ENCODE measurements around the gene RIMBP2.

The RIMBP2 gene

DNA sequence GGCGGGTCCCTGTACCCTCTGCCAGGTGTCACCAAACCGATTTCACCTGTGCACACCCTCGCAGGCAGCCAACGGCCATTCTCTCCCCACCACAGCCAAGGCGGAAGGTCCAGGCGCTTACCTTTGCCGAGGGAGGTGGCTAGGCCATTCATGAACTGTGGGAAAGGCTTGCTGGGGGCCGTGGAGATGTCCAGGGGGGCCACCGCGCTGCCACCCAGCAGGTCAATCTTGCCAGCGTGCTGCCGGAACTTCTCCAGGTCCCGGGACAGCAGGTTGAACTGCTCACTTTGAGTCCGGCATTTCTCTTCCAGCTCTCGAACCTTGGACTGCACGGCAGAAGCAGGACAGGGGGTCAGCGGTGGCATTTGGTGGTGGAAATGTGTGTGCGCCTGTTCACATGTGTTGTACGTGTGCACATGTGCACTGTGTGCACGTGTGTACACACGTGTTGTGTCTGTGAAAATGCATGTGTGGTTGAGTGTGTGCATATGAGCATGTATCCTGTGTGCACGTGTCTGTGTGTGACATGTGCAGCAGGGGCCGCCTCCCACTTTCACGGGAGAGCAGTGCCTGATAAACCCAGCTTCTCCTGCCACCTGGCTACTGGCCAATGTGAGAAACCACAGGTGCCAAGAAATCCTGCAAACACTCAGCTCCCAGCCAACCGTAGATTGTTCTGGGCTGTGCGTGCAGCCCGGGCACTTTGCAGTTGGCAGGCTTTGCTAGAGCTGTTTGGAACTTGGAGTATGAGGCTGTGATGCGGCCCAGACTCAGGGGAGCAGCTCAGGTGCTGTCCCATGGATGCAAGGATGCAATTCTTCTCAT lies 259.5 kb downstream of the RIMBP2 start:
- no peak for DNase-seq

DNA sequence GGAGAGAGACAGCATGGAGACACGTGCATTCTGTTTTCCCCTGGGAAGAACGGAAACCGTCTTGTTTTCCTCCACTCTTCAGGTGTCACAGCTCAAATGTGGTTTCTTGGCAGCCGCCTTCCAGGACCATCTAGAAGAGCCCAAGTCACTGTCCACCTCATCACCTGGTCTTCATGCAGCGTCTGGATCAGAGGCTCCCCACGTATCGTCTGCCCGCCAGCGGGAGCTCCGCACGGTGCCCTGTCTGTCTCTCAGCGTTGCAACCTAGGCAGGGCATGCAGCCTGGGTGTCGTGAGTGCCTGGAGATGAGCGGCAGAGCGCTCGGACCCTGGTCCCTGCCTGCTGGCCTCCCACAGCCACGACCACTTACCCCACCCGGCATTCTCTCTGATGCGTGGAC lies 260.9 kb downstream of the RIMBP2 start:
- no peak for DNase-seq

- DNase-seq: no peak
Measured at GRCh38 chr12:130454296-130454695, 261.8 kb downstream of the RIMBP2 start.

DNA sequence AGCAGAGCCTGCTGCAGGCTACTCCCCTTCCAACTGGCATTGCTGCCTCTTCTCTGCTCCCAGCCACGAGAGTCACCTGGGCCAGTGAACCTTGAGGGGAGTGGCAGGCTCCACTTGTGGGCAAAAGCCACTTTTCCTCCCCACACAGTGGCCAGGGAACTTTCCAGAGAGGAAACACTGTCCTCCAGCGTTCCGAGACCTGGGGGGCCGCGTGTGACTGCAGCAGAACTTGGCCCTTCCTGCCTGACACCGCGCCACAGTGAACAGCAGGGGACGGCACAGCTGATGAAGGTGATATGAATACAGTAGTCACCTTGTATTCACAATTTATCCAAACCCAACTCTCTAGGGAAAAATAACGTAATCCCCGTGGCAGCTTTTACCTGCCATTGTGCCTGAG lies 263.6 kb downstream of the RIMBP2 start:
- DNase-seq: no peak

DNA sequence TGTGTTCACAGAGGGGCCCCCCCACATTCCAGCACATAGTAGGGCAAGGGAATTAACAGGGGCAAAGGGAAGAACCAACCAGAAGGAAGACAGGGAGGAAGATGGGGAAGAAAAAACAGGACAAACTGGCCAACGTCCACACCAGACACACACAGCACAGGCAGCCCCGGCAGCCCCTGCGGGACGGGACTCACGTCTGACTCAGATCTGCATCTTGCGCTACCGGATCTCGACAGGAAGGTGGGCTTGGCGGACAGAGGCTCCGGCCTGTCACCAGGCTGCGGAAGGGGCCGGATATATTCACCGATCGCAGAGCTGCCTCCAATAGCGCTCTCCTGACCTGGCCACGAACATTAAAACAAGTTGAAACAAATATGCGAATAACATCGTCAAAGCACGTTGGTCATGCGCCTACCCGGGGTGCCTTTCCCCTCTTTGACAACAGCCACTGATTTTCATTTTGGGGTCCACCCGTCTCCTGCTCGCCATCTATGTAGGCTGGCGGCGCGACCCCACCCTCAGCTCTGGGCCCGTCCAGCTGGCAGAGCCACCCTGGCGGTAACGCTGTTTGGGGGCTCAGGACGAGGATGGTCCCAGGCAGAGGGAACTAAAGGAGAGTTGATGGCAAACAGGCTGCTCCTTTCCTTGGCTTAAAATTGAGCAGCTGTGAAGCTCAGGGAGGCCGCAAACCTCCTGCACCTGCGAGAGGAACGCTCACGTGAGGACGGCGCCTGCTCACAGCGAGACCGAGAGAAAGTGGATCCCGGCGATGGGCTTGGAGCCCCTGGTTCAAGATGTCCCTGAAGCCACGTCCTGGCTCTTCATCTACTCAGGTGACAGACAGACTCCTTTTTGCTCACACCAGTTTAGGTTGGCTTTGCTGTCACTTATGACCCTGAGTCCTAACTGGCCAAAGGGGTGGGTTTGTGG lies 264.8 kb downstream of the RIMBP2 start:
- no peak for DNase-seq

DNA sequence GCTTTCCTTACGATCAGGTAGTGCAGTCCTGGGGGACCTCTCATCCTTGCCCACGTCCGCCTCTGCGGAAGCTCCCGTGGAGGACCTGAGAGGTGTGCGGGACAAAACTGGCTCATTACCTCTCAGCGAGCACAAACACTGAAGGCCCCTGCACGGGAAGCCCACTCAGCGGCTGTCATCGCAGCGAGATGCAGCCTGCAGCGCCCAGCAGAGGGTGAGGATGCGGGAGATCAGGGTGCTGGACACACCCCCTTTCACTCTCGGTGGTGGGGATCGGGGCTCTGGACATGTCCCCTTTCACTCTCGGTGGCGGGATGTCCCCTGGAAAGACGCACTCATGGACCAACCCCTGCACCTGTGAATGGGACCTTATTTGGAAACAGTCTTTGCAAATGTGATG lies 266.8 kb downstream of the RIMBP2 start:
- no peak for DNase-seq

DNA sequence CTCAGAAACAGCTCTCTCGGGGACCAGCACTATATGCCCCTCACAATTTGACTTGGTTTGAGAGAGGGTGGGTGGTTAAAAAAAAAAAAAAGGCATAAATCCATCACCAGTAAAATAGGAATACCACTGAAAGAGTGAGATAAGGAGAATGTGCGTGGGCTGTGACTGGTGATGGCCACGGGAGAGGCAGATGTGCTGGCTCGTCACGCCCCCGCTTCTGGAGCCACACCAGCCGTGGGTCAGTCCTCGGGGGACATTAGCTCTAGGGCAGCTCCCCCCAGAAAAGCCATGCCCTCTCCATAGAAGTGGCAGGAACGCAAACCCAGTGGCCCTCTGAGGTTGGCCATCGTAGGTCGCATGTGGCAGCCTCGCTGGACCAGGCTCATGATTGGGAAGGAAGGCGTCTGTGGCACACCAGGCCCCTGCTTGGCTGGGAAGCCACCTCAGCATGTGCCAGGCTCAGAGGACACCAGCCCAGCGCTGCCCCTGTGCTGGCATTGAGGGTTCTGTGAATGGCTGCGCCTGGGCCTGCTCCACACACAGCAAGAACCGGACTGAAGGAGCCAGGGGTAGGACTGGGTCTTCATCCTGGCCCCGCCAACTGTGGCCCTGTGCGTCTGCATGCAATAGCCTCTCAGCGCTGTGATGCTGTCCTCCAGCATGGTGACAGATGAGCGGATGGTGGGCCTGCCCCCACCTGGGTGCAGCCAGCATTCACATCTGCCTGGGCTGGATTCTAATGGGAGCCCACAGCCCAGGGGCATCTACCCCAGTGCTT lies 267.9 kb downstream of the RIMBP2 start:
- no peak for DNase-seq

- DNase-seq: no peak
Measured at GRCh38 chr12:130447655-130447965, 268.5 kb downstream of the RIMBP2 start.

- no peak for DNase-seq
Measured at GRCh38 chr12:130446846-130447654, 269.0 kb downstream of the RIMBP2 start.

DNA sequence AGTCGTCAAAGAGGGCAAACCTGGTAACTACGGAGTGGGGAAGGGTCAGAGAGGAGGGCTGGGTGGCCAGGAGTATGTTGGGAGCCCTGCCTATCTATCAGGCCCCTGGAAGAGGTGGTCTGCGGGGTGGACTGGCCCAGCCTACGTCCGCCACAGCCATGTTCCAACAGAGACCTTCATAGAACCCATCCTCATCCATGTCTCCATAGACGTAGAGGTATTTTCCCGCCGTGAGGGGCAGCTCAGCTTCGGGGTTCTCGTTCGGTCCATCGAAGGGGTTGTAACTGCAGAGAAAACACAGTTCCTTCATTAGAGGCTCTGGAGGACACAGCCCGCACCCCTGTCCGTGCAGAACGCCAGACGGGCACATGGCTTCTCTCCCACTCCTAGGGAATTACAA lies 271.1 kb downstream of the RIMBP2 start:
- no peak for DNase-seq

DNA sequence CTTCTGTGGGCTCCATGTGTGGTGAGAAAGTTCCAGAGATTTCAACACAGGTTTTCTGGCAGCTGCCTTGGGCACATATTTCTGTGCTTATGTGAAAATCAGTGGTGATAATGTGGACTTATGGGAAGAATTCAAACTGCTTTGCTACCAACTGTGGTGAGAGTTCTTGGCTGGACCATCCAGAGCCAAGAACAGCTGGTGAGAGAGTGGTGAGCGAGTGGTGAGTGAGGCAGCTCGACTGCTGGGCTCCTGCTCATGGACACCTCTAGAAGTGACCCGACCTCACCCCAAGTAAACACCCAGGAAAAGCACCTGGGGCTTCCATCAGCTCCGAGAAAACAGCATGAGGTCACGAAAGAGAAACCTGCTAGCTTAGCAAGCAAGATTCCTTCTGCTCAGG lies 272.0 kb downstream of the RIMBP2 start:
- no peak for DNase-seq

DNA sequence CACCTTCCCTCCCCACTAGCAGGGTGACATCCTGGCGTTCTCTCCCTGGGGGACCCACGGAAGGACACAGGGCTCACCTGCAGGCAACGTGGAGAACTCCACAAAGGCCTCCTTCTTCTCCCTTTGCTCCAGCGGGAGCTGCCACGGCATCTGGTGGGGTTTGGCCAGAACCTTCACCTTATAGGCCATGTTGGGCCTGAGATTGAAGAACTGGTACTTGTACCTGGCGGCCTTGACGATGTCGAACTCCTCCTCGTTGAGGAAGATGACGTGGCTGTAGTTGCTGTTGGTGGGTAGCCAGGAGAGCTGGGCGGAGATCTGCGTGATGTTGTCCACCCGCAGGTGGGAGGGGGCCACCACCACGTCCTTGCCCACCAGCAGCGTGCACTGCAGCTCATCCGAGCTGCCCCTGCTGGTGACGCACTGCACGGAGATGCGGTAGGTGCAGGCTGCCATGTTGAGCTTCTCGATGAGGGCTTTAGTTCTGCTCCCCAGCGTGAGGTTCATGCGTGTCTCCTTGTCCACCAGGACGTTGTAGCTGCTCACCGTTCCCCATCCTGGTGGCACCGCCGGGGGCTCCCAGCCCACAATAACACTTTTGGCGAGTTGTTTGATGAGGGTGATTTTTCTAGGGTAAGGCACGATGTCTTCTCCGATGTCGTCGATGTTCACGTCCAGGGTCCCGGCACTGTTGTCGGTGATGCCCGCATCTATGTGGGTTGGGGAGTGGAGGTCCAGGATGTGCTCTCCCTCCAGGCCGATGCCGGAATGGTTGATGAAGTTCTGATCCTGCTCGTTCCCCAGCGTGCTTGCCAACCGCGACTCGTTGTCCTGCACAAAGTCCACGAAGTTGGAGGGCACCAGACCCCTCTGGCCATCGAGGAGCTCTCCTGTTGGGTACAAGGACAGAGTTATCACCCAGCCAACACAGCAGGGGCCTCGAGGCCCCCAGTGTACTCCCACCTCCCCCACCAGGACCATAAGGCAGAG lies 274.0 kb downstream of the RIMBP2 start:
- DNase-seq: no peak

DNA sequence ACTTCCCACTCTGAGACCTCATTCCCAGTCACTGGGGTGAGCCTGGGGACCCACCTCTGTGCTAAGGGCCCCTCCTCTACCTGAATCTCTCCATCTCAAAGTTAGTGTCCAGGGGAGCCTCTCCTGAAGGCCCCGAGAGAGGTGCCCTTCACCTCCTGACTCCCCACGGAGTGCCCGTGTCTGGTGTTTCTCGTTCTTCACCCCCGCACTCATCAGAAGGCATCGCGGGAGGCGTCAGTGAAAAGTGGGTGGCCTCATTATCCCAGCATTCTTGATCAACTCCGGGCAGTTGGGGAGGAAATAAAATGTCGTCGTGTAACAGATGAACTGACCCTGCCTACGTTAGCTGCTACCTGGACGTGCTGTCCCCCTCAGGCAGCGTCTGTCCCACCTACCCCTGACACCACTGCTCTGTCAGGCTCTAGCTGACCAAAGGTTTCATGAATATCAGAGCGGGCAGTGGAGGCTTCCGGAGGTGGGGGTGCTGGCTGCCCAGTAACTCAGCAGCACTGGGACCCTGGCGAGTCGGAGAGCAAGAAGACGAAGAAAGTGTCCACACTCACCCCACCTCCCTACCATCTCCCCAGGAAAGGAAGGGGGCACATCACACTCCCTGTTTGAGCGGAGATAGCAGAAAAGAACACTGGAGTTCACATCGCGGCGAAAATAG lies 275.6 kb downstream of the RIMBP2 start:
- no peak for DNase-seq

- no peak for DNase-seq
Measured at GRCh38 chr12:130439250-130439649, 276.8 kb downstream of the RIMBP2 start.

- DNase-seq: no peak
Measured at GRCh38 chr12:130438711-130439110, 277.4 kb downstream of the RIMBP2 start.

- DNase-seq: no peak
Measured at GRCh38 chr12:130438243-130438620, 277.9 kb downstream of the RIMBP2 start.

DNA sequence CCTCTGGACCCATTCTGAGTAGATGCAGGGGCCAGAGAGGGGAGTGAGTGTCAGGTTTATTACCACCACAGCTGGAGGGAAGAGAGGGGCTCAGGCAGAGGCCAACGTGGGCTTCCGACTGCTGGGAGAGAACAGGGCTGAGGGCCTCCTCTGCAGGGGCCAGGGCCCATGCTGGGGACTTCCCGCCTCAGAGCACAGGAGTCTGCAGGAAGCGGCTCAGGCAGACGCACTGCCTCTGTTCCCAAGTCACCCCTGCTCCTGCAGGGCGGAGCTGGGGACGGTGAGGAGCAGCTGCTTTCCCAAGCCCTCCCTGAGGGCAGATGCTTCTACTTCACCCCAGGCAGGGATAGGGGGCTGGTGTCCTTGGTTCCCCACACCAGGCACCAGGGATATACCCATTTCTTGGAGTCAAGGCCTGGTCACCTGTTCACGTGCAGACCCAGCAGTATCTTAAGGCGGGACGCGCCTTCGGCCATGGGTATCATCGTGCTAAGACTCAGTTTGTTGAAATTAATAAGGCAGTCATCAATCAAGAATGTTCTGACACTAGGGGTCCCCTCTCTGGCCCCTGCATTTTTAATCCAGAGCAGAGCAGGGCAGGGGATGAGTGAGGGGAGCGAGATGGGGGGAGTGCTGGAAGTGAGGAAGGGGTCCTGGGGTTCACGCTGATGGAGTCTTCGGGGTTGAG lies 278.4 kb downstream of the RIMBP2 start:
- no peak for DNase-seq

DNA sequence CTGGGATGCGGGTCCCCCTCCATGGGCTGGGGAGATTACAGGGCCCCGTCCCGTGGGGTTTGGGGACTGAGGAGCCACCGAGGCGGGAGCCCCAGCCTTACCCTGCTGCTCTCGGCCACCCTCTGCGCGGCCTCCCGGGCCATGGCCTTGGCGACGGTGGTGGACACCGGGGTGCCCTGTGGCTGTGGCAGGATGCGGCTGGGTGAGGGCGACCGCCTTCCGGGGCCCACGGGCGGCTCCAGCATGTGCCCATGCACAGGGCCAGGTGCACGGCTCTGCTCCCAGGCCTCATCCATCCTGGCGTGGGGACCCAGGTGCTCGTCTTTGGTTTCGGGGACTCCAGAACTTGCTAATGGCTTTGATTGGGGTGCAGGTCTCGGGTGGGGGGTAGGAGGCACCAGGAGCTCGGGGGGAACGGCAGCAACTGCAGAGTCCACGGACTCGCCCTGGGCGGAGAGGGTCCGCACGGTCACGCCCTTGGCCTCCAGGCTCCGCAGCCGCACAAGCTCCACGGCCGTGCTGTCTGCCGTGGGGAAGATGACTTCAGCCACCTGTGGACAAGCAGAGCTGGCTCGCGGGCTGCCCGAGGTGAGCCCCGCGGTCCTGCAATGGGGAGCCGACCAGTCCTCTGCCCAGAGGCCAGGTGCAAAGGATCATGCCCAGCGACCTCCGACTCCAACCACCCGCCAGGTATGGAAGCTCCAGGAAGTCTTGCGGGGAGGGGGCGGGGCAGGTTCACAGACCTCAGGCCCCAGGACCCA lies 279.2 kb downstream of the RIMBP2 start:
- no peak for DNase-seq

DNA sequence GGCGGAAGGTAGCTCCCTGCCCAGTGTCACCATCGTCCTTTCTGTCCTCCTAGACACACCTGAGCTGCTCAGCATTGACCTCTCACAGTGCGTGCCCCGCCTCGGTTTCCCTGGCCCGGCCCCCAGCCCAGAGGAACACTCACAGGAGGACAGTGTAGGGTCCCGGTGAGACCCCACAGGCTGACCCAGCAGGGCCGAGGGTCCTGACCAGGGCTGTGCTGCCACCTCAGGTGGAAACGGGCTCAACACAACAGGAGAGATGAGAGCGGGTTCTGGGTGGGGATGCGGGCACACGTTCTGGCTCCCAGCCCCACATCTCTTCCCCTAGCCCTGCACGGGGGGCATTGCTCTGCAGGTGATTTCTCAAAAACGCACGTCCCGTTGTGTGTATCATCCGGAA lies 280.3 kb downstream of the RIMBP2 start:
- DNase-seq: no peak
